A673 (cell line): ENCODE results near the gene HAPLN2. TPM values are rescaled to one million over a fixed set of nuclear protein-coding genes. Genes with fewer than 3 reads are reported as not detected.

Experiments used
- BruUV-seq: library from RNA; stranded (reverse); fragments of 400-500 nt; replicated peaks from 2 replicates; lab custom pipeline; 2021; lab: Mats Ljungman, UMichigan
- CTCF ChIA-PET: fragments of 300-600 bp; sonication (Branson Sonifier 250); formaldehyde crosslinking; loops from one replicate; lab custom pipeline; 2022; ENCODE audit warnings: antibody characterized with exemption; lab: Charles Lee
- POLR2A ChIA-PET: fragments of 300-600 bp; sonication (Branson Sonifier 250); formaldehyde crosslinking; loops from one replicate; lab custom pipeline; 2022; ENCODE audit warnings: antibody characterized with exemption; ENCODE audit not compliant: low non-redundant PET; lab: Charles Lee
- DNase-seq: peaks from one replicate; pipeline ENCODE4 v3.0.0-alpha.2; 2015; ENCODE audit warnings: low spot score
- H3K27ac ChIP-seq: fragments of 200-600 bp; sonication (generic); 2 replicates; pipeline ENCODE4 v1.5.1; 2016; ENCODE audit warnings: mixed run types, low read depth, mild to moderate bottlenecking, mixed read lengths, antibody characterized with exemption, low read length; ENCODE audit not compliant: poor library complexity, severe bottlenecking
- H3K27me3 ChIP-seq: fragments of 200-600 bp; sonication (generic); replicated peaks from 2 replicates; pipeline ENCODE4 v1.6.1; 2017; ENCODE audit warnings: mixed run types, low read depth, mild to moderate bottlenecking, mixed read lengths, antibody characterized with exemption, low read length; ENCODE audit not compliant: insufficient read depth, poor library complexity
- H3K36me3 ChIP-seq: fragments of 200-600 bp; sonication (generic); 2 replicates; pipeline ENCODE4 v1.6.1; 2016; ENCODE audit warnings: mixed run types, mild to moderate bottlenecking, mixed read lengths, antibody characterized with exemption, low read length; ENCODE audit not compliant: insufficient read depth, poor library complexity, severe bottlenecking
- H3K4me1 ChIP-seq: fragments of 200-600 bp; sonication (generic); 2 replicates; pipeline ENCODE4 v1.6.1; 2017; ENCODE audit warnings: mixed run types, mild to moderate bottlenecking, mixed read lengths, antibody characterized with exemption, low read length; ENCODE audit not compliant: insufficient read depth, poor library complexity, severe bottlenecking
- H3K4me3 ChIP-seq: fragments of 200-600 bp; sonication (generic); 2 replicates; pipeline ENCODE4 v1.5.1; 2016; ENCODE audit warnings: low read depth, mixed run types, mild to moderate bottlenecking, mixed read lengths, low read length; ENCODE audit not compliant: poor library complexity, severe bottlenecking
- H3K9me3 ChIP-seq: fragments of 200-600 bp; sonication (generic); 2 replicates; pipeline ENCODE4 v1.6.1; 2016; ENCODE audit warnings: mixed run types, low read depth, mild to moderate bottlenecking, mixed read lengths, antibody characterized with exemption, low read length; ENCODE audit not compliant: poor library complexity, severe bottlenecking
- CTCF ChIP-seq: fragments of 300-800, 200-600 bp; sonication (generic); conservative IDR thresholded peaks from 2 replicates; pipeline ENCODE4 v1.5.1; 2017; ENCODE audit warnings: low read depth, mild to moderate bottlenecking, antibody characterized with exemption, low read length, moderate library complexity, mixed read lengths
- EZH2 ChIP-seq: fragments of 200-600 bp; sonication (generic); IDR thresholded peaks from 2 replicates; pipeline ENCODE4 v1.6.1; 2017; ENCODE audit warnings: borderline replicate concordance, low read depth, mild to moderate bottlenecking, mixed read lengths, antibody characterized with exemption, low read length; ENCODE audit not compliant: poor library complexity, severe bottlenecking
- intact Hi-C: fragments of 100-400 bp; cut with micrococcal nuclease; formaldehyde crosslinking; loops from one replicate; pipeline ENCODE4 v1.10.0; 2022; ENCODE audit not compliant: unreplicated experiment
- total RNA-seq: library from RNA; stranded (reverse); gene quantifications from 2 replicates; pipeline ENCODE4 v1.2.3, GENCODE V29; 2021

HAPLN2 gene
- total RNA-seq, 1 experiment from 2014 or later = not detected

GRCh38 chr1:156600733-156601121 lies 18.5 kb upstream of the HAPLN2 start:
- TF ChIP-seq CTCF (no peak), EZH2 (no peak)
- peaks cover 34% of the 10 kb centered on the region for H3K36me3 ChIP-seq
- intact Hi-C loops = no loop called here
- ChIA-PET CTCF (interaction anchor here (2.0 kb wide), 1 partner anchor 9 kb away, joined by 9 read pairs; the partner anchor contains the start of gene NAXE), POLR2A (no interaction called here)
- no peaks in the 10 kb centered on the region for H3K27me3 ChIP-seq
- peaks cover 9% of the 10 kb centered on the region for H3K4me1 ChIP-seq
- H3K27ac ChIP-seq = peak overlapping the region; percentile 80
- peak overlapping the region; percentile 64 for H3K4me3 ChIP-seq
- TSS peak; percentile 58 for BruUV-seq
- no peak for DNase-seq
- H3K9me3 ChIP-seq = no peaks in the 10 kb centered on the region

- no TSS peak for BruUV-seq
- Histone ChIP-seq H3K4me1 (peaks cover 9% of the 10 kb centered on the region), H3K27ac (peak within 1 kb of the TSS; percentile 80), H3K4me3 (peak within 1 kb of the TSS; percentile 64), H3K36me3 (peaks cover 28% of the 10 kb centered on the region), H3K9me3 (no peaks in the 10 kb centered on the region), H3K27me3 (no peaks in the 10 kb centered on the region)
- no peak for TF ChIP-seq CTCF
- TF ChIP-seq EZH2 = no peak
- peak; percentile 95 for DNase-seq
- POLR2A ChIA-PET = interaction anchor here (0.6 kb wide), 1 partner anchor 74 kb away, joined by 7 read pairs; no protein-coding TSS in a partner anchor
- CTCF ChIA-PET = interaction anchor here (2.0 kb wide), 1 partner anchor 9 kb away, joined by 9 read pairs; the partner anchor contains the start of gene NAXE
- intact Hi-C loops = no loop called here
Observed at GRCh38 chr1:156601122-156601830, 17.9 kb upstream of the HAPLN2 start, which contains the start of gene GPATCH4. TSS of gene GPATCH4 (minus strand) at chr1:156601479.

GRCh38 chr1:156601892-156602291 lies 17.3 kb upstream of the HAPLN2 start:
- BruUV-seq = no TSS peak
- Histone ChIP-seq H3K4me1 (peaks cover 9% of the 10 kb centered on the region), H3K27ac (peak overlapping the region; percentile 80), H3K27me3 (no peaks in the 10 kb centered on the region), H3K9me3 (no peaks in the 10 kb centered on the region), H3K36me3 (peaks cover 22% of the 10 kb centered on the region), H3K4me3 (peak overlapping the region; percentile 64)
- POLR2A ChIA-PET = no interaction called here
- intact Hi-C loops = no loop called here
- CTCF ChIA-PET = interaction anchor here (0.7 to 2.0 kb wide), 2 partner anchors 10 to 259 kb away, joined by 3 to 9 read pairs; partner anchors contain the start of gene NAXE
- no peak for DNase-seq
- TF ChIP-seq EZH2 = no peak
- TF ChIP-seq CTCF = no peak
